ENCODE measurements around the gene MAGI2. TPM values are rescaled to one million over a fixed set of nuclear protein-coding genes. Genes with fewer than 3 reads are reported as not detected.

Gene MAGI2
- total RNA-seq, 1 donor from 2014 or later: 10.7 TPM

DNA sequence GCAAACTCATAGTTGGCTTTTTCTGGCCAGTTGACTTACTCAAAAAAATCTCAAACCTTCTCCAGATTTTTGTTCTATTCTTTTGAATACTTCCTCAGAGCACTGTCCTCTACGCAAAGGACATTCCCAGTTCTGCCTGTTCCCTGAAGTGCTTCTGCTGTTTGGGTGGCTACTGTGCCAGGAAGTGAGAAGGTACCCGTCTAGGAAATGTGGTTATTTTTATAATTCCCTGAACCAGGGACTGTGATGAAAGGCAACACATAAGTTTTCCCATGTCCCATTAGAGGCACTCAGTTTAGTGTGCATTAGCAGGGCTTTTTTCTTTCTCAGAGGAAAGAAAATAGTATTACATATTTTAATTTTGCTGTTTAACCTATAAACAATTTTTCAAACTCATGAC is 1284.6 kb downstream of the MAGI2 start:
- Mint-ChIP-seq H3K4me1 (ENCODE audit: unreplicated experiment) (no peaks in the 10 kb centered on the region), H3K27me3 (ENCODE audit: unreplicated experiment) (no peaks in the 10 kb centered on the region), H3K9me3 (ENCODE audit: unreplicated experiment) (no peaks in the 10 kb centered on the region), H3K27ac (ENCODE audit: unreplicated experiment) (no peak overlapping the region), H3K4me3 (ENCODE audit: unreplicated experiment) (no peak overlapping the region), H3K36me3 (ENCODE audit: unreplicated experiment) (no peaks in the 10 kb centered on the region)
- TF ChIP-seq CTCF (IDR thresholded peaks at IDR 0.05): no peak
- DNase-seq (ENCODE audit: extremely low spot score, unreplicated experiment): no peak

- Mint-ChIP-seq H3K4me3 (ENCODE audit: unreplicated experiment) (no peak overlapping the region), H3K27me3 (ENCODE audit: unreplicated experiment) (no peaks in the 10 kb centered on the region), H3K4me1 (ENCODE audit: unreplicated experiment) (no peaks in the 10 kb centered on the region), H3K9me3 (ENCODE audit: unreplicated experiment) (no peaks in the 10 kb centered on the region), H3K36me3 (ENCODE audit: unreplicated experiment) (no peaks in the 10 kb centered on the region), H3K27ac (ENCODE audit: unreplicated experiment) (no peak overlapping the region)
- no peak for TF ChIP-seq CTCF (IDR thresholded peaks at IDR 0.05)
- no peak for DNase-seq (ENCODE audit: extremely low spot score, unreplicated experiment)
These were observed 1285.6 kb downstream of the MAGI2 start for GRCh38 chr7:78167860-78168259.

DNA sequence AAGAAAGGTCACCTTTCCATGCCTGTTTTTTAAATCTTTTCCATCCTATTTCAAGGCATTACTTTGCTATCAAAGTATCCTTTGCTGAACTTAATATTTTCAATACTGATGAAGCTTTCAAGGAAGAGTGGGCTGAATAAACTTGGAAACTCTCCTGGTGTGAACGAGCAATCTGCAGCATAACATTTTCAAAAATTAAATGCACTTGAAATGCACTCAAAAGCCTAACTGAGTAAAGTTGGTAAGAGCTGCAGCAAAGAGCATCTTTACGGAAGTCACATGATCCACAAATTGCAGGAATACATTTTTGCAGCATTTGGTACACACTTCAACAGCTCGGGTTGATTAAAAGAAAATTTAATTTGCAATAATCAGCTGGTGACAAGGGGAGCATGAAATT is 1287.6 kb downstream of the MAGI2 start:
- no peaks in the 10 kb centered on the region for H3K4me1 Mint-ChIP-seq (ENCODE audit: unreplicated experiment)
- H3K9me3 Mint-ChIP-seq (ENCODE audit: unreplicated experiment): no peaks in the 10 kb centered on the region
- no peak overlapping the region for H3K4me3 Mint-ChIP-seq (ENCODE audit: unreplicated experiment)
- no peaks in the 10 kb centered on the region for H3K27me3 Mint-ChIP-seq (ENCODE audit: unreplicated experiment)
- TF ChIP-seq CTCF (IDR thresholded peaks at IDR 0.05): no peak
- no peak overlapping the region for H3K27ac Mint-ChIP-seq (ENCODE audit: unreplicated experiment)
- no peaks in the 10 kb centered on the region for H3K36me3 Mint-ChIP-seq (ENCODE audit: unreplicated experiment)
- no peak for DNase-seq (ENCODE audit: extremely low spot score, unreplicated experiment)

- no peaks in the 10 kb centered on the region for H3K9me3 Mint-ChIP-seq (ENCODE audit: unreplicated experiment)
- H3K4me1 Mint-ChIP-seq (ENCODE audit: unreplicated experiment): no peaks in the 10 kb centered on the region
- H3K27ac Mint-ChIP-seq (ENCODE audit: unreplicated experiment): no peak overlapping the region
- H3K27me3 Mint-ChIP-seq (ENCODE audit: unreplicated experiment): no peaks in the 10 kb centered on the region
- no peak for DNase-seq (ENCODE audit: extremely low spot score, unreplicated experiment)
- no peak for TF ChIP-seq CTCF (IDR thresholded peaks at IDR 0.05)
- H3K36me3 Mint-ChIP-seq (ENCODE audit: unreplicated experiment): no peaks in the 10 kb centered on the region
- no peak overlapping the region for H3K4me3 Mint-ChIP-seq (ENCODE audit: unreplicated experiment)
These were observed 1288.0 kb downstream of the MAGI2 start for GRCh38 chr7:78165454-78165853.

DNA sequence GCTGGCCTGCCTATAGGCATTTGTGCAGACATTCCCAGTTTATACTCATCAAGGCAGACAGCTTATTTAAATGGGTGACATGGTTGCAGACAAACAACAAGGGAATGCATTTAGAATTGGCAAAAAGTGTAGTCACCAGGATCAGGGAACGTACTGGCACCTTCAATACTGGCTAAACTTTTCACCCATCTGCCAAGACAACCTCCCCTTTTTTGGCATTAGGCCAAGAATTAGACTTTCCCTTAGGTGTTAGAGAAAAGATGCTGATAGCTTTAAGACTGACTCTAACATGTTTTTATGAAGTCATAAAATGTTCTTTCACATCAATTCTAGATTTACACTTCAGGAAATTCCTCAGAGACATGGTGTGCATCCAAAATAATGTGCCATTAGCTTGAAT is 1289.0 kb downstream of the MAGI2 start:
- Mint-ChIP-seq H3K9me3 (ENCODE audit: unreplicated experiment) (no peaks in the 10 kb centered on the region), H3K36me3 (ENCODE audit: unreplicated experiment) (no peaks in the 10 kb centered on the region), H3K4me1 (ENCODE audit: unreplicated experiment) (no peaks in the 10 kb centered on the region), H3K27me3 (ENCODE audit: unreplicated experiment) (no peaks in the 10 kb centered on the region), H3K4me3 (ENCODE audit: unreplicated experiment) (no peak overlapping the region), H3K27ac (ENCODE audit: unreplicated experiment) (no peak overlapping the region)
- TF ChIP-seq CTCF (IDR thresholded peaks at IDR 0.05): no peak
- no peak for DNase-seq (ENCODE audit: extremely low spot score, unreplicated experiment)

All from osteocyte (in vitro differentiated cells).